Panc1 (cell line): Measurements from ENCODE around the gene HCRTR1. TPM values are rescaled to one million over a fixed set of nuclear protein-coding genes. Genes with fewer than 3 reads are reported as not detected.

Experiments
- ATAC-seq: fragments of 200-7000 bp; cut with Tn5 transposase; 2 replicates; pipeline ENCODE4 v1.9.1; 2020; ENCODE audit warnings: mild to moderate bottlenecking, moderate library complexity
- BruUV-seq: library from RNA; stranded (reverse); fragments of 400-500 nt; replicated peaks from 2 replicates; lab custom pipeline; 2021; lab: Mats Ljungman, UMichigan
- CTCF ChIA-PET: fragments of 300-600 bp; sonication (Branson Sonifier 250); formaldehyde crosslinking; loops from one replicate; lab custom pipeline; 2022; ENCODE audit warnings: antibody characterized with exemption; lab: Charles Lee
- POLR2A ChIA-PET: fragments of 300-600 bp; sonication (Branson Sonifier 250); formaldehyde crosslinking; loops from one replicate; lab custom pipeline; 2022; ENCODE audit warnings: antibody characterized with exemption; lab: Charles Lee
- DNase-seq: peaks from one replicate; pipeline ENCODE4 v3.0.0-alpha.2; 2010; ENCODE audit warnings: low read depth, low spot score
- H3K27ac ChIP-seq: 2 replicates; pipeline ENCODE4 v1.5.1; 2011; ENCODE audit warnings: mild to moderate bottlenecking, low read length, inconsistent platforms
- H3K27me3 ChIP-seq: fragments of 200-500 bp; sonication (Bioruptor generic); 2 replicates; pipeline ENCODE4 v1.6.0; 2014; ENCODE audit warnings: low read length, inconsistent platforms; ENCODE audit not compliant: control insufficient read depth, insufficient read depth
- H3K36me3 ChIP-seq: fragments of 200-500 bp; sonication (Bioruptor generic); 2 replicates; pipeline ENCODE4 v1.5.1; 2014; ENCODE audit warnings: inconsistent platforms, mild to moderate bottlenecking, low read length, moderate library complexity; ENCODE audit not compliant: control insufficient read depth, insufficient read depth
- H3K4me1 ChIP-seq: 2 replicates; pipeline ENCODE4 v1.5.1; 2011; ENCODE audit warnings: inconsistent platforms, mild to moderate bottlenecking, low read length, moderate library complexity; ENCODE audit not compliant: control insufficient read depth, insufficient read depth
- H3K4me3 ChIP-seq, 2 experiments: 2 replicates each; pipeline ENCODE4 v1.5.1; 2011 to 2012; ENCODE audit warnings: low read depth in 2 of 2, low read length in 2 of 2, mild to moderate bottlenecking in 2 of 2, inconsistent platforms in 1 of 2, moderate library complexity in 1 of 2
- H3K9me3 ChIP-seq: fragments of 200-500 bp; sonication (Bioruptor generic); 2 replicates; pipeline ENCODE4 v1.5.1; 2014; ENCODE audit warnings: low read depth, mild to moderate bottlenecking, inconsistent platforms, low read length, moderate library complexity; ENCODE audit not compliant: control insufficient read depth, insufficient read depth
- CTCF ChIP-seq: fragments of 450-650 bp; IDR thresholded peaks from 2 replicates; pipeline ENCODE4 v1.5.1; 2017; ENCODE audit warnings: mild to moderate bottlenecking
- POLR2AphosphoS5 ChIP-seq: IDR thresholded peaks from 2 replicates; pipeline ENCODE4 v1.6.1; 2012; ENCODE audit warnings: mild to moderate bottlenecking, low read depth, low read length, moderate library complexity
- REST ChIP-seq, 2 experiments: IDR thresholded peaks; 2 replicates each; pipeline ENCODE4 v1.6.1; 2011 to 2012; ENCODE audit warnings: low read depth in 2 of 2, control low read depth in 1 of 2, low read length in 1 of 2, mild to moderate bottlenecking in 1 of 2, moderate library complexity in 1 of 2; ENCODE audit not compliant: insufficient read depth in 1 of 2
- SIN3A ChIP-seq: IDR thresholded peaks from 2 replicates; pipeline ENCODE4 v1.6.1; 2012; ENCODE audit warnings: low read depth, mild to moderate bottlenecking, low read length, moderate library complexity, borderline replicate concordance; ENCODE audit not compliant: insufficient read depth
- TCF7L2 ChIP-seq: IDR thresholded peaks from 2 replicates; pipeline ENCODE4 v1.6.1; 2011; ENCODE audit warnings: mild to moderate bottlenecking, low read depth, low read length, inconsistent platforms
- in situ Hi-C: cut with HindIII; loops from 2 replicates; pipeline ENCODE4 v1.10.0; 2016; ENCODE audit warnings: low sequenced_read_pairs, low pct_unique_long_range_greater_than_20kb
- intact Hi-C: fragments of 100-400 bp; cut with micrococcal nuclease; formaldehyde crosslinking; loops from one replicate; pipeline ENCODE4 v1.10.0; 2022; ENCODE audit not compliant: unreplicated experiment
- total RNA-seq: library from RNA; stranded (reverse); gene quantifications from one replicate; pipeline ENCODE4 v1.2.1, GENCODE V29; 2021; ENCODE audit not compliant: unreplicated experiment

Gene HCRTR1
- total RNA-seq, 1 experiment from 2014 or later = 0.18 TPM

DNA sequence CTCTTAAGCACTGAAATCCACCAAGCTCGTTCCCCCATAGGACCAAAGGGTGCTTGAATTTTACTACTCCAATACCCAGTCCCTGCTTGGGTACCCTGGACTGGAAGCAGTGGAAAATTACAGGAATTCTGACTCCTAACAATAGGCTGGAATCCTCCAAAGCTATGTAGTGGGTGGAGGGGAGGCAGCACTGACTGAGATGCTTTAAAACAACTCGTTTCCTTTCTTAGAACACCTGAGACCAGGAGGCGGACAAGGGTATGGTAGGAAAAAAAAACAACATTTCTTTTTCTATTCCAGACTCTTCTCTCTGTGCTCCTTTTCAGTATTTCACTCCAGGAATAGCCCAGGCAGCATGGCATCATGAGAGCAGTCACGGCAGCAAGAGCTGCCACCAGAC is 24.9 kb downstream of the HCRTR1 start:
- intact Hi-C loops = no loop called here
- ChIA-PET CTCF (no interaction called here), POLR2A (interaction anchor here (0.5 kb wide), 1 partner anchor 161 kb away, joined by 20 read pairs; no protein-coding TSS in a partner anchor)
- in situ Hi-C loops = no loop called here
- TF ChIP-seq CTCF = no peak
- no peak for TF ChIP-seq REST (IDR thresholded peaks at IDR 0.05; ENCODE audit: insufficient read depth in 1 of 2, low read depth in 2 of 2, low read length in 1 of 2)
- no peak for TF ChIP-seq SIN3A
- no peak for TF ChIP-seq POLR2AphosphoS5
- no peak for TF ChIP-seq TCF7L2
- Histone ChIP-seq H3K27me3 (no peaks in the 10 kb centered on the region), H3K4me3 (no peak overlapping the region), H3K27ac (0 out of 2 replicates have a peak overlapping the region, but pooled peaks have one; percentile 7), H3K4me1 (peaks cover 22% of the 10 kb centered on the region), H3K9me3 (no peaks in the 10 kb centered on the region), H3K36me3 (no peaks in the 10 kb centered on the region; the same call in 1 of the 2 replicates)
- ATAC-seq (no peak), DNase-seq (no peak)
- no TSS peak for BruUV-seq

- CTCF ChIA-PET = no interaction called here
- no peaks in the 10 kb centered on the region for H3K27me3 ChIP-seq
- no peak overlapping the region for H3K4me3 ChIP-seq
- DNase-seq (no peak), ATAC-seq (no peak)
- H3K36me3 ChIP-seq = no peaks in the 10 kb centered on the region; the same call in 1 of the 2 replicates
- BruUV-seq = no TSS peak
- H3K4me1 ChIP-seq = peaks cover 22% of the 10 kb centered on the region
- TF ChIP-seq POLR2AphosphoS5 = no peak
- no peak for TF ChIP-seq CTCF
- no peak for TF ChIP-seq SIN3A
- in situ Hi-C loops = no loop called here
- no peaks in the 10 kb centered on the region for H3K9me3 ChIP-seq
- intact Hi-C loops = no loop called here
- POLR2A ChIA-PET = interaction anchor here (0.5 kb wide), 1 partner anchor 161 kb away, joined by 20 read pairs; no protein-coding TSS in a partner anchor
- no peak overlapping the region for H3K27ac ChIP-seq
Observed at GRCh38 chr1:31642897-31643296, 25.4 kb downstream of the HCRTR1 start.
